Retinal pigment epithelial cell (primary cell): ENCODE measurements around the gene NT5DC1.
"Not testable (repeated sequence)": the region's sequence is repeated elsewhere in the genome, so short reads cannot be mapped to it uniquely, and the experiment has no call there.

Experiments used
- DNase-seq: peaks from one replicate; pipeline ENCODE4 v3.0.0-alpha.2; 2010; ENCODE audit warnings: low read depth
- H3K4me3 ChIP-seq: 2 replicates; pipeline ENCODE4 v1.5.1; 2011; ENCODE audit warnings: mild to moderate bottlenecking, low read length, control low read depth, moderate library complexity
- CTCF ChIP-seq: conservative IDR thresholded peaks from 2 replicates; pipeline ENCODE4 v1.5.1; 2011; ENCODE audit warnings: low read depth, low read length, control low read depth, inconsistent platforms

Gene NT5DC1

GRCh38 chr6:116279232-116280160, 178.8 kb downstream of the NT5DC1 start, which contains the start of gene TSPYL1:
Gene TSPYL1 (minus strand): TSS chr6:116279930. CDS start chr6:116279830, 100 bp downstream.
- H3K4me3 ChIP-seq, result peak within 1 kb of the TSS; percentile 89
- peak; percentile 3 for TF ChIP-seq CTCF
- DNase-seq, result peak; percentile 92

- TF ChIP-seq CTCF, result no peak
- peak overlapping the region; percentile 89 for H3K4me3 ChIP-seq
- DNase-seq, result no peak
Observed at GRCh38 chr6:116280161-116280932, 179.7 kb downstream of the NT5DC1 start.

GRCh38 chr6:116280933-116281316, 180.3 kb downstream of the NT5DC1 start:
- no peak overlapping the region for H3K4me3 ChIP-seq
- TF ChIP-seq CTCF, result no peak
- no peak for DNase-seq

- no peak for TF ChIP-seq CTCF
- no peak for DNase-seq
- H3K4me3 ChIP-seq, result no peak overlapping the region
Observed at GRCh38 chr6:116282698-116283097, 182.0 kb downstream of the NT5DC1 start.

- no peak for DNase-seq
- TF ChIP-seq CTCF, result no peak
- H3K4me3 ChIP-seq, result no peak overlapping the region
Observed at GRCh38 chr6:116283191-116283590, 182.5 kb downstream of the NT5DC1 start.

- not testable (repeated sequence) for DNase-seq, H3K4me3 ChIP-seq
Observed at GRCh38 chr6:116284984-116285383, 184.3 kb downstream of the NT5DC1 start.

- DNase-seq, result no peak
- no peak for TF ChIP-seq CTCF
- H3K4me3 ChIP-seq, result no peak overlapping the region
Observed at GRCh38 chr6:116286773-116287358, 186.2 kb downstream of the NT5DC1 start.
